Middle frontal gyrus (tissue), 1 donor: ENCODE data around the gene PHF12.

ENCODE experiments used
- DNase-seq: peaks from one replicate; pipeline ENCODE4 v3.0.0-alpha.2; 2015; ENCODE audit warnings: low spot score; ENCODE audit errors: extremely low spot score

The PHF12 gene

DNA sequence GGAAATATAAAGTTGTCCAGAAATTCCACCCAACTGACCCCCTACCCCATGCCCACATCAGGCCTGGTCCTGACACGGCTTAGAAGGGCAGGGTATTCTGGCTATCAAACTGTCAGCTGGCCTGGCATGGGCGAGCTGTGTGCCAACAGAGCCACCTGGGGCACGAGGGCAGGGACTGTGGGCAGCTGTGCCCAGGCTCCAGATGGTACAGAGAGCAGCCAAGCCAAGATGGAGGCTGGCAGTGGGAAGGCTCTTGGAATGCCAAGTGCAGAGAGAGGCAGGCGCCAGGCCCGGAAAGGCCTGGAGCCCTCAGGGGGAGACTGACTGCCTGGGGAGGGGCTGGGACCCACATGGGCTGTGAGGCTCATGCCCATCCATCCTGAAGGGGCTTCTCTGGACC is 24.3 kb upstream of the PHF12 start:
- no peak for DNase-seq

DNA sequence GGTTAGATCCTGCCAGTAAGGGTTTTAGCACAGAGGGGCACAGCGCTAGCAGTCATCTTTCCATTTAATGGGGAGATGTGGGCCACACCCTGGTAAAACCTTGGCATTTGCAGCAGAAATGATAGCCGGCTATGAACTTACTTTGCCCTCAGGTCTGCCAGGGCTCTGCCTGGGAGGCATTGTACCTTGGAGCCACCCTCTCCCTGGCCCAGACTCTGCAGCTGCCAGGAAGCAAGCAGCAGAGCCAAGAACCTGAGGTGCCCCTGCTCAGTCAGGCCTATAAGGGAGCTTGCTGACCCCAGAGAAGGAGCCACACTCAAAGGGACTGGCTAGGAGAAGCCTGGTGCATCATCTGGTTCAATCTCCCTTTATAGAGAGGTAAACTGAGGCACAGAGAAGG is 23.7 kb upstream of the PHF12 start:
- DNase-seq, result no peak

DNA sequence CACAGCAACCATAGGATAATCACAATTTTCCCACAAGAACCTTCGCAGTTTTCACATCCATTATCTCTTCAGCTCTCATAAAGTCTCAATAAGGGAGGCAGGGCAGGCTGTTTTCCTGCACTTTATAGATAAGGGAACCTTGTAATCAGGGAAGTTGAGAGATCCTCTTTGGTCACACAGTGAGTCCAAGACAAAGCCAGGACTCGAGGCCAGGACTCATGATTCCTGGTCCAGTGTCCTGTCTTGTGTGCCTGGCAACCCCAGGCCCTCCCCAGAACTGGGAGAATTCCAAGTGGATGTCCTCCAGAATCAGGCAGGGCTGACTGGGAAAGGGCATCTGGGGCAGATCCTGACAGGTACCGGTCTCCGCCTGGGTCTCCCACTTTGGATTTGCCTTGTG is 23.1 kb upstream of the PHF12 start:
- DNase-seq, result no peak

DNA sequence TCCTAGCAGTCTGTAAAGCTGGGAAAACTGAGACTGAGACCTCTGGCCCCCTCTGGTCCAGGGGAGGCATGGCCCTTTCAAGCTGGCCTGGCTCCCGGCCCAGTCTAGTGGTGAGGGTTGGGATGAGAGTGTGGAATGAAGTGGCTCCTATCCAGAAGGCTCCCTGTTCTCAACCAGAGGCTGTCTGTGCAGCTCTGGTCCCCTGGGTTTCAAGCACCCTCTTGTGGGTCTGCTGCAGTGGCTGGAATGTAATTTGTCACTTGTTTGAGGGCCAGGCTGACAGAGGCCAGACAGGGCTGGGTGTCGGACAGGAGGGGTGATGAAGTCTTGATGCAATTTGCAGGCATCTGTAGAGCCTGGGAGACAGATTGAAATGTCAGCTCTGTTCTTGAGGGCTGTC is 22.1 kb upstream of the PHF12 start:
- no peak for DNase-seq

DNA sequence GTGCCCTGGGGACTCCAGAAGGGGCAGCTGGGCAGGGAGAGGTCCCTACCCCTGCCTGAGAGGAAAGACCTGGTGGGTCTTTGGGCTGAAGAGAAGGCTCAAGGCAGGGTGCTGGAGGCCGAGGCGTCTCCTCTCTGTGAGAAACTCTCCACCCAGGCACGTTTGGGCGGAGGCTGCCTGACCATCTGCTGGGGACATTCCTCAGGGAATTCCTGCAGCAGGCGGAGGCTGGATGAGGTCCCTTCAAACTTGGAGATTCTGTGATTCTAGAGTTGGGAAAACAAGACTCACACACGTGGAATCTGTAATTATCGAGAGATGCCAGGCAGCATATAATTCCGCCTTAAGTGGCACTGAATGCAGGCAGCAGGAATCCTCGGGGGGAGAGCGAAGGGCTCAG is 21.1 kb upstream of the PHF12 start:
- no peak for DNase-seq

DNA sequence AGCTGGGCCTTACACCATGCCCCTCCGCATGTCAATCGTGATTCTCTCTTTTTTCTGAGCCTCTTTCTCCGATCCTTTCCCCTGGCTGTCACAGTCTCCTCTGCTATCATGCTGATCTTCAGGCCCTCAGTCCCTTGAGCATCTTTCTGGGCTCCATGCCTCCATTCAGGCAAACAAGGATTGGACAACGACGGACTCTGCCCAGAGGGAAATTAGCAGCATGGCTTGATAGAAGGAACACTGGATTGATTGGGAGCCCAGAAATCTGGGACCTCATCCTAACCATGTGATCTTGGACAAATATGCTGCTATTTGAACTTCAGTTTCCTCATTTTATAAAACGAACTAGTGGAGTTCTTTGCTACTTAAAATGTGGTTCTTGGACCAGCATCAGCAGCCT is 19.6 kb upstream of the PHF12 start:
- no peak for DNase-seq

DNA sequence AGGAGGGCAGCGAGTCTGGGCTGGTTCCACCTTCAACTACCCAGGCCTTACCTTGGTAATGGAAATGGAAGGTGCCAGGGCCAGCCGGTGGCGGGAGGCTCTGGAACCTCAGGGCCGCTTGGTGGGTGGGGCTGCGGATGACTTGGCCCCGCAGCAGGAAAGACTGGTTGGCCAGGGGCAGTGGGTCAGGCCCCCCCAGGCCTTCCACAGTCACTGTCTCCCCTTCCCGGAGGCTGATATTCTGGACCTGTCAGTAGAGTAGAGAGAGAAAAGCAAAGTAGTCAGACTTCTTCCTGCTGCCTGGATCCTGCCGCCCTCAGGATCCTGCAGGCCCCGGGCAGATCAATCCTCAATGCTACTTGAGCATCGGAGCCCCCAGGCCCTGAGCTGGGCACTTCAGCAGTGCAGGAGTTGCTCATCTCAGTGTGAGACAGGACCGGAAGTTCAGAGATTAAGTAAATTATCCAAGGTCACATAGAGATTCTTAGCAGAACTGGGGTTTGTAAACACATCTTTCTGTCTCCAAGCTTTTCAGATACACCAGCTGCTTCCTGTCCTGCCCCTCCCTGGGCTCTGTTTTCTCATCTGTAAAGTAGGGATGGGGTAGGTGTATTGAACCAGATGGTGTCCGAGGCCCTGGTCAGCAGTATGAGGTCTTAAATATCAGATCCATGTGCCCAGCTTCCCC is 18.5 kb upstream of the PHF12 start:
- DNase-seq, result no peak

DNA sequence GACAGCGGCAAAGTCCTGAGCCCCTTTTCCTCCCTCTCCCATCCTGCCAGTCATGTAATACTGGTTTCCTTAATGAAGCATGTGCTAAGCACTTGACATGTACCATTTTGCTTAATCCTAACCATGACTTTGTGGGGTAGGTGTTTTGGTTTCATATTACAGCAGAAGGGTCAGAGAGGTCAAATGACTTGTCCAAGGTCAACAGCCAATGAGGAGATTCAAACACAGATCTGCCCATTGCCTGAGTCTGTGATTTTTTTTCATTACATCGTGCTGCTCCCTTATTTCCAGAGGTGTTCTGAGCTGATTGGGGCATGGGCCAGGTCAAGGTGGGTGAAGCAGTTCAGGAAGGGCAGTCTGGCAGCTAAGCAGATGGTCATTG is 17.6 kb upstream of the PHF12 start:
- DNase-seq, result no peak

DNA sequence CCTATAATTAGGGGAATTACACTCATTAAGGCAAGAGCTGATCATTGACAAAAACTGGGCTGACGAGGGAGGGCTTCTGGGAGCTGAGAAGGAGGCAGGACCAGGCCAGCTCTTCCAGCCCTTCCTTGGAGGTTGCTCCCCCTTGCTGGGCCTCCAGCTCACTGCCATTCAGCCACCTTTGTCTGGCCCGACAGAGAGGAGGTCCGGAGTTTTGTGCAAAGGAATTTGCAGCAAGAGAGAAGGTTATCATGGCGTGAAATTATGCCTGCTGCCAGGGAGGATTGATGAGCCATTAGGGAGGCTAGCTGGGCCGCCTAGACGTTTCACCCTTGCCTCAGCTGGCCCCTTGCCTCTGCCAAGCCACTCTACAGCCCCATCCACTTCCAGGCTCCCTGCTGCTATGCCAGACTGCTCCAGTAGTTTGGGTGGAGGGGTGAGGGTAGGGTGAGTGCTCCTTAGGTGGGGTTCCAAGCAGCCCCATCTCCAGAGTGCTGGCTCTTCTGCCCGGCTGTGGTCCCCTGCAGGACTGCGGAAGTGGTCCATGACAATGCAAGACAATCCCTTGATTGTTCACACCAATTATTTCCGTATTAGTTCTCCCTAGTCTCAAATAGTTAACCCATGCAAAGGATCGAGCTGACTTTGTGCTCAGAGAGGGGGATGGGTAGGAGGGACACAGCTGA is 17.1 kb upstream of the PHF12 start:
- no peak for DNase-seq

DNA sequence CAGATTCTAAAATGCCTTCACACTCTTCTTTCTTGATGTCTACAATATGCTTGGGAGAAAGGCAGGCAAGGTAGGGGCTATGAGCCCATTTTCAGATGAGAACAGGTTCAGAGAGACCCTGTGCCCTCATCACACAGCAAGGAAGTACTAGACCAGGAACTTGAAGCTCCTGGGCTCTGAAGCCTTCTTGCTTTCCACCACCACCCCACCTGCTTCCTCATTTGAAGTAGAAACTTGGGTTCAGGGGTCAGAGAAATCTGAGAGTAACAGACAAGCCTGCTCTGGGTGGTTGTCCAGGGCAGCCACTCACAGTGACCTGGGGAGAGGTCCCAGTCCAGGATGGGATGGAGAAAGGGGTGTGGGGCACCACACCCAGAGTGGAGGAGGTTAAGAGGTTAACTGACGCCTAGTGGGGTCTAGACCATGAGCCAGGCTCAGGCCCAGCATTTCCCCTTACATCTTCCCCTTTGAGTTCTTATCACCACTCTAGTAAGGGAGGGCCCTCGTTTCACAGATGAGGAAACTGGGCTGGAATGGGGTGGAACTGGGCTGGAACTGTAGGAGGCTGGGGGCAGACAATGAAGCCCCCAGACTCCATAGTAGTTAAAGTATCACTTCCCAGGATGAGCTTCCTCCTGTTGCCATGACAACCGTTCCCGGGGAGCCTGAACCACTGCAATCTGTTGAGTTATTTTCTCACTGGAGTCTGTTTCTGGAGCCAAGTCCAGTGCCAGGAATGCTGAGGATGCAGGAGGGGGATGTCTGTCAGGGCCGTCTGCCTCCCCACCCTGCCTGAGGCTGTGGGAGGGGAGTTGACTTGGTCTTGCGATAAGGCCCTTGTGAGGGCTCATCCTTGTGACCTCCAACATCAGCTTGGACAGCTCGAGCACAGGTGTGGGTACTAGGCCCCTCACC is 16.2 kb upstream of the PHF12 start:
- no peak for DNase-seq

DNA sequence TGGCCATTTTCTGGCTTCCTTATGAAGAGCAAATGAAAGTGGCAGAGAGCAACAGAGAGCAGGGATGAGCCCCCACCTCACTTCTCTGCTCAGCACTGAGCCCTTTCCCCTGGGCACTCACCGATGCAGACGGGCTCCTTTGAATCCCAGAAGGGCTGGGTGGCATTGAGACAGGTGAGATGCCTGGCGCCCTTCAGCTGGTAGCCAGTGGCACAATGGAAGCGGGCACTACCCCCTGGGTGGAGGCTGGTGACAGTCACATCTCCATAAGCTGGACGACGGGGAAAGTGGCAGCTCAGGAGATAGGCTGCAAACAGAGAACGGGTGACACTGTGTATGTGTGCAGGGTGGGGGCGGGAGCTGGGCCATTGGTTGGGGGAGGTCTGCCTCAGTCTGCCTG is 12.5 kb upstream of the PHF12 start:
- DNase-seq, result no peak

DNA sequence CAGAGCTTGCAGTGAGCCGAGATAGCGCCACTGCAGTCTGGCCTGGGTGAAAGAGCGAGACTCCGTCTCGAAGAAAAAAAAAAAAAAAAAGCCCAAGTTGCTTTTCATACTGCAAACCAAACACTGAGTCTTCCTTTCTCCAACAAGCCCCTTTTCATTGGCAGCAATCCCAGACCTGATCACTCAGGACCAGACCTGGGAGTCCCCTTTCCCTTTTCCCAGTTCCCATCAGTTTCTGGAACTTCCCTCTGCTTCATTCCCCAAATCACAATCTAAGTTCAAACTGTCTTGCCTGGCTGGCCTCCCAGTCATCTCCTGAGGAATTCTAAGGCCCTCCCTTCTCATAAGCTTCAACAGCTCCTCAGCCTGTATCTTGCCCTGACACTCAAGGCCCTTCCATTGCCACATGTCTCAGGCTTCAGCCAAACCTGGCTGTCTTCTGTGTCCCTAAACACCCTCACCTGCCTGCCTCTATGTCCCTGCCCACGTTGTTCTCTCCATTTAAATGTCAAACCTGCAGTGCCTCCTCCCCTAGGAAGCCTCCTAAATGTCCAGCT is 11.8 kb upstream of the PHF12 start:
- no peak for DNase-seq

DNA sequence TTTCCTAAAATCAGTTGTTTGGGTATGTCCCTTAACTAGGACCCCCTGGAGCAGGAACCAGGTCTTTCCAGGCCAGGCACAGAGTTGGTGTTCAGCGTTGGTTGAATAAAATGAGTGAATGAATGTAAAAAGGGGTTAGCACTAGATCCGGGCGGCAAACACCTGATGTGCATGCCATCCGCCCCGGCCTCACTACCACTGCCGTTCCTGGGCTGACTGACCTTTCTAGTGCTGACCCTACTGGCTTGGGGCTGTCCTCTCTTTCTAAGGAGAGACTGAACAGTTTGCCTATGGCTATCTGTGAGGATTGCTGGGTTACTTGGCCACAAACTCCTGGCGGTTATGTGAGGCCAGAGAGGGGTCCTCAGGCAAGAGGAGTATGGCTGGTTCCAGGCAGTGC is 10.1 kb upstream of the PHF12 start:
- DNase-seq, result no peak

DNA sequence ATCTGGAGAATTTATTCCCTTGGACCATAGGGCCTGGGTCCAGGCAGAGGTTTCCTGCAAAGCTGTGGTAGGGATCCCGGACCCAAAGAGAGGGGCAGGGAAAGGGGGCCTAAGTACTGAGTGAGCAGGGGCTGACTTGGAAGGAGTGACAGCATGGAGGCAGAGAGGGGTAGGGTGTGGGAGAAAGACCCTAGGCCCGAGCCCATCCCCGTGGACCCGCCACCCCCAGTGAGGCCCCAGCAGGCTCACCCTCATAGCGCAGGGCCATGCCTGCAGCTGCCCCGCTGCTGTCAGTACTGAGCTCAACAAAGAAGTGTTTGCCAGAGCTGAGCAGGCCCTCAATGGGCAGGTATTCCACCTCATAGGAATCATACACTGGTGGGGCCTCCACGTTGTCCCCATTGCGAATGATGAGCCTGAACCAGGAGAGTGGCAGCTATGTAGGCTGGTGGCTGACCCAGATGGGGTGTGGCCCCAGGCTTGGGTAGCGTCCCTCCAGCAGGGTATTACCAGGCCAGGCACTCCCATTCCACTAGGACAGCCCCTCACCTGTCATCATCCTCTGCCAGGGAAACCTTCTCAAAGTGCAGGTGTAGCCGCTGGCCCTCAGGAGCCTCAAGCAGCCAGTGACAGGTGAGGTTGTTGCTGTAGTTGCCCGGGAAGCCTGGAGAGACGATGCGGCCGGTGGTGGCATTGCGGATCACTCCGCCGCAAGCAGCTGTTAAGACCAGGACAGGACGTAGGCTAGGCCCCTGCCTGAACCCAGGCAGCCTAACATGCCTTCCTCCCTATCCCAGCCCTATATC is 9.1 kb upstream of the PHF12 start:
- no peak for DNase-seq

DNA sequence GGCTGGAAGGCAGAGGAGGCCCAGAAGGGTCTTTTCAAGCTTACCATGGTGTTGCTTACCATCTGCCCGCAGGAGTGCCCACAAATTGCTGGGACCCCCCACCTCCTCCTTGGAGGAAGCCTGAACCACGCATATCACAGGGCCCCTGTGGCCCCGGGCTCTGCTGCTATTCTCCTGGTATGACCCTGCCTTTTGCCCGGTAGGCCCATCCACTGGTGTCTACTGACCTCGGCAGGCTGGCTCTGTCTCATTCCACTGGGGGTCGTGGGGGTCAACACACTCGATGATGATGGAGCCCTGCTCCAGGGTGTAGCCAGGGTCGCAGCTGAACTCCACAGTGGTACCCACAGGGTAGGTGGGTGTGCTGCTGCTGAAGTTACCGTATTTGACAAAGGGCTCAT is 8.2 kb upstream of the PHF12 start:
- no peak for DNase-seq

DNA sequence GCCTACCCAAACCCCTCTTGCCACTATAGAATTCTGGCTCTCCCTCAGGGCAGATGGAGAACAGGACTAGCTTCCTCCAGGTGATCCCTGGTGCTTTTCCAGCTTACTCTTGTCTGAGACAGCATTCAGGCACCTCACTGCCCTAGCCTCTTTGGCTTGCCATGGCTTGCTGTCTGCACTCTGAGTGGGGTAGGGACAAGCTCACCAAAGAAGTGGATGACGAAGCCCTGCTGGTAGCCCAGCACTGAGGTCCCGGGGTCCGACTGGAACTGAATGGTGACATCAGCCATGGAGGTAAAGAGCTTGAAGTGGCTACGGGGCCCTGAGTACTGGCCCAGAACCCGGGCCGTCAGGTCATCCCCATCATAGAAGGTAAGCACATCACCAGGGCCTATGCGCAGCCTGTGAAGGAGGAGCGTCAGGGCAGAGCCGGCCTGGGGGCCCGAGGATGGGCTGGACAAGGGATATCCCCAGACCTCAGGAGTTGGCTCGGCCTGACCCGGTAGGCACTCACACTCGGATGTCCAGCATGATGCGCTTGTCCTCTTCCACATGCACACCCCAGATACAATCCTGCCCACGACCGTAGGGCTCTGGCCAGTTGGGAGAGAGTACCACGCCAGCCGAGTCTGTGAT is 7.6 kb upstream of the PHF12 start:
- DNase-seq, result no peak

DNA sequence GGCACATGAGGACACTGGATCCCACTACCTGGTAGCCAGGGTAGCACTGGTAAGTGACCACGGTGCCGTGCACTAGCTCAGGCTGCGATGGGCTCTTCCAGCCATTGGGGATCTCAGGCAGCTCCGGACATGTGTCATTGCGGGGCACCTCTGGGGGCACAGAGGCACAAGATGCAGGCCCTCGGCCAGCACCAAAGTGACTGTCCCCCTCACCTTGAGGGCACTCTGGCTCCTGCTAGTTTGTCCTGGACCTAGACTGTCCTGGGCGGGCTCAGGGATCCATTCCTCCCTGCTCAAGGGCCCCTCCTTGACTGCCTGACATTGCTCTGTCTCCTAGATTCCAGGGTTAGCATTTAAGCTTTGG is 6.7 kb upstream of the PHF12 start:
- DNase-seq, result no peak

DNA sequence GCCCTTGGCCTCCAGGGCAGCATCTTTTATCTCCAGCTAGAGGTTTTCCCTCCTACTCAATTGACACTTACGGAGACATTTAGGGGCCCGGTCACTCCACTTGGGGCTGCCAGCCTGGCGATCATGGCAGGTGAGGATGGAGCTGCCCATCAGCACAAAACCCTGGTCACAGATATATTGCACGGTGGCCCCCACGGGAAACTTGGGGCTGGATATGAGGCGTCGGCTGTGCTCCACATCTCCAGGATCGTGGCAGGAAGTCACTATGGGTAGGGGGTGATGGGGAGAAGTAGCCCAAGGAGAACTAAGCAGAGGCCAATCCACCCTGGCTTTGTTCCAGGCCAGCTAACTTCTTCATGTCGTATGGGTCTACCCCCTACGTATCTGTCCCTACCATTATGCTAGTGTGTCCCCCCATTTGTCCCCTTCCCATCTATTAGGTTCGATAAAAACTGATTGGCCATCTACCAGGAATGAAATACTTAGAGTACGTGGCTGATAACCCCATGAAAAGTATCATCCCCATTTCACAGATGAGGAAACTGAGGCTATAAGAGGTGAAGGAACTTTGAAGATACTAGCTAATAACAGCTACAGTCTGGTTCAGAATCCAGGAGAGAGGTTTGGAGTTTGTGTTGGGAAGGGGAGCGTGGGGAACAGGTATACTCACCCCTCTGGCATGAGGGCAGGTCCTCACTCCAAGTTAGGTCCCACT is 6.1 kb upstream of the PHF12 start:
- DNase-seq, result no peak

DNA sequence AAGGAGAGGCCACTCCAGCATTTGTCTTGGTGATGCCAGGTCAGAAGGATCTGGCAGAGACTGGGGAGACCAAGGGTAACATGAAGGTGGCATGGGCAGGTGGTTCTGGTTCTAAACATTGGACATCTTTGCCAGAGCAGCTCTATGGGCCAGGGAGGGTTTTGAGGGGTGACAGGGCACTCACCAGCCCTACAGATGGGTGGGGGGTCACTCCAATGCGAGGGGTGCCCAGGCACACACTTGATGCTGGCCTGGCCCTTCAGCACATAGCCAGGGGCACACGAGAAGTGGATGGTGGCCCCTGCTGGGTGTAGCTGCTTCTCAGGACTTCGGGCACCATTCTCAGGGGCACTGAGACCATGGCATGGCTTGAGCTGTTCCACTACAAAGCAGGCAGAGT is 5.5 kb upstream of the PHF12 start:
- no peak for DNase-seq

DNA sequence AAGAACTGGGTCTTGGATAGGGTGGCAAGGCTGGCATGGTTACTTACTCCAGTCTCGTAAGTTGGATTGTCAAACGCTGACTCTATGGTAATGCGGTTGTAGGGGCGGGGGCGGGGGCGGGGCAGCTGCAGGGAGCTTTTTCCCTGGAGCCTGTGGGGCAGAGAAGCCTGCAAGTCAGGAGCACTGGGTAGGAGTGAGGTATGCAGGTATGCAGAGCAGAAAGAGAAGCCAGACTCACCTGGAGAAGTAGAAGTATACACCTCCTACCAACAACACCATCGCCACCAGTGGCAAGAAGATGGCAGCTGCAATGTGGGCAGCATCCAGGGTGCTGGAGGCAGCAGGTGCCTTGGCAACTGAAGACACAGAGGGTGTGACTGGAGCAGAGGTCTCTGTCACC is 4.8 kb upstream of the PHF12 start:
- no peak for DNase-seq
